Osteoblast (primary cell): ENCODE results near the gene MYLK. TPM values are rescaled to one million over a fixed set of nuclear protein-coding genes. Genes with fewer than 3 reads are reported as not detected.
A peak's percentile ranks its signal among the peaks of the same experiment; 100 is the strongest.

Experiments used
- DNase-seq: peaks from one replicate; pipeline ENCODE4 v3.0.0; 2011; ENCODE audit warnings: low spot score, mixed read lengths; ENCODE audit not compliant: insufficient read length; ENCODE audit errors: missing footprints
- H2AFZ ChIP-seq: 2 replicates; pipeline ENCODE4 v1.6.0; 2011; ENCODE audit warnings: mild to moderate bottlenecking, low read length
- H3K27ac ChIP-seq: 2 replicates; pipeline ENCODE4 v1.5.1; 2011; ENCODE audit warnings: mild to moderate bottlenecking, low read depth, low read length, moderate library complexity
- H3K27me3 ChIP-seq: 2 replicates; pipeline ENCODE4 v1.6.0; 2012; ENCODE audit warnings: mild to moderate bottlenecking, control low read depth, inconsistent platforms, low read length, moderate library complexity; ENCODE audit not compliant: insufficient read depth
- H3K36me3 ChIP-seq: 2 replicates; pipeline ENCODE4 v1.5.1; 2011; ENCODE audit warnings: mild to moderate bottlenecking, low read length, control low read depth, moderate library complexity; ENCODE audit not compliant: insufficient read depth
- H3K4me1 ChIP-seq: 2 replicates; pipeline ENCODE4 v1.5.1; 2011; ENCODE audit warnings: mild to moderate bottlenecking, low read length, control low read depth, moderate library complexity; ENCODE audit not compliant: insufficient read depth
- H3K4me2 ChIP-seq: 2 replicates; pipeline ENCODE4 v1.6.0; 2011; ENCODE audit warnings: mild to moderate bottlenecking, low read length; ENCODE audit not compliant: insufficient read depth
- H3K4me3 ChIP-seq: fragments of 200-600 bp; sonication (generic); 3 replicates; pipeline ENCODE4 v1.5.1; 2012; ENCODE audit warnings: mild to moderate bottlenecking, low read length, inconsistent platforms; ENCODE audit not compliant: insufficient read depth
- H3K79me2 ChIP-seq: 2 replicates; pipeline ENCODE4 v1.6.0; 2012; ENCODE audit warnings: mild to moderate bottlenecking, low read length, control low read depth, inconsistent platforms; ENCODE audit not compliant: insufficient read depth
- H3K9me3 ChIP-seq: 2 replicates; pipeline ENCODE4 v1.5.1; 2011; ENCODE audit warnings: low read depth, low read length, control low read depth
- H4K20me1 ChIP-seq: 2 replicates; pipeline ENCODE4 v1.6.0; 2012; ENCODE audit warnings: mild to moderate bottlenecking, low read length, control low read depth; ENCODE audit not compliant: insufficient read depth
- CTCF ChIP-seq: IDR thresholded peaks from 2 replicates; pipeline ENCODE4 v1.5.1; 2011; ENCODE audit warnings: mild to moderate bottlenecking, low read depth, low read length, moderate library complexity; ENCODE audit errors: extremely low read depth
- total RNA-seq: library from RNA; depleted of rRNA; stranded (reverse); fragments of >200 nt; gene quantifications from 2 replicates; pipeline ENCODE4 v1.2.3, GENCODE V29; 2012

Gene MYLK
- total RNA-seq, 1 donor: 268 TPM

GRCh38 chr3:123693584-123694190, 190.4 kb downstream of the MYLK start:
- no peaks in the 10 kb centered on the region for H3K9me3 ChIP-seq
- DNase-seq: no peak
- no peak overlapping the region for H2AFZ ChIP-seq
- H3K4me1 ChIP-seq: peaks cover 34% of the 10 kb centered on the region
- H3K27me3 ChIP-seq: no peaks in the 10 kb centered on the region
- H3K4me2 ChIP-seq: no peak overlapping the region
- H4K20me1 ChIP-seq: no peaks in the 10 kb centered on the region
- no peak for TF ChIP-seq CTCF
- H3K36me3 ChIP-seq: peaks cover 76% of the 10 kb centered on the region
- H3K4me3 ChIP-seq: no peak overlapping the region
- peak overlapping the region; percentile 45 for H3K27ac ChIP-seq
- H3K79me2 ChIP-seq: peaks cover 18% of the 10 kb centered on the region

DNA sequence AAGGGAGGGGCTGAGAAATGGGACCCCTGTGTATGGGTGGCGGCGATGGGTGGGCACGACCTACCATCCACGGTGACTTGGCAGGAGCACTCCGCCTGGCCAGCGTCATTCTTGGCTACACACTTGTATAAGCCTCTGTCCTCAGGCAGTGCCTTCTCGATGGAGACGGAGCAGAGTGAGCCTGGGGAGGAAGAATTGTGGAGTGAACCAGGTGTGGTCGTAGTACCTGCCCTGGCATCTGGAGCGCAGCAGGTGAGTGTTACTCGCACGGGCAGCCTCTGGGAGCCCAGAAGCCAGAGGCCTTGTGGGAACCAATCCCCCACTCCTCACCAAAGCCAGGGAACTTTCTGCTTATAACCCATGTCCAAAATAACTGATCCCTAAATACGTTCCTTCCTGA, 191.5 kb downstream of the MYLK start:
- no peaks in the 10 kb centered on the region for H4K20me1 ChIP-seq
- no peak overlapping the region for H2AFZ ChIP-seq
- no peak for DNase-seq
- no peak for TF ChIP-seq CTCF
- no peaks in the 10 kb centered on the region for H3K9me3 ChIP-seq
- no peak overlapping the region for H3K4me2 ChIP-seq
- H3K36me3 ChIP-seq: peaks cover 69% of the 10 kb centered on the region
- peaks cover 43% of the 10 kb centered on the region for H3K4me1 ChIP-seq
- no peak overlapping the region for H3K4me3 ChIP-seq
- peak overlapping the region; percentile 27 for H3K27ac ChIP-seq
- H3K27me3 ChIP-seq: no peaks in the 10 kb centered on the region
- peaks cover 15% of the 10 kb centered on the region for H3K79me2 ChIP-seq

DNA sequence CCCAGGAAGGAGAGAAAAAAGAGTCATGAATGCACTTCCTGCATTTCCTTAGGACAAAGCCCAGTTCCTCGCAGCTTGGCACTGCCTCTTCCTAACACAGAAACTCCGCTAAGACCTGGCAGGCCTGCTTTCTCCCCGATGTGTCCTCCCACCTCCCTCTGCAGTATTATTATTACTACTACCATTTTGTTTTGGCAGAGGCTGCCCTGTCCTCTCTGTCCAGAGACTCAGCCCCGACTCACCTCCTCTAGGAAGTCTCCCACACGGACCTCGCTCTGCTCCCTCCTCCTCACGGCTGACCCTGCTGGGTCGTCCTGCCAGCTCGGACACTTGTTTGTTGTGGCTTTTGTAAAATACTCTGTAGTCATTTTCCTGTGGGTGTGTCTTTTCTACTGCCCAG, 192.1 kb downstream of the MYLK start:
- no peaks in the 10 kb centered on the region for H3K27me3 ChIP-seq
- no peaks in the 10 kb centered on the region for H3K9me3 ChIP-seq
- no peak overlapping the region for H3K4me2 ChIP-seq
- H3K4me3 ChIP-seq: no peak overlapping the region
- TF ChIP-seq CTCF: no peak
- H3K36me3 ChIP-seq: peaks cover 64% of the 10 kb centered on the region
- H3K27ac ChIP-seq: peak overlapping the region; percentile 27
- H4K20me1 ChIP-seq: no peaks in the 10 kb centered on the region
- H3K4me1 ChIP-seq: peaks cover 49% of the 10 kb centered on the region
- no peak for DNase-seq
- peaks cover 14% of the 10 kb centered on the region for H3K79me2 ChIP-seq
- no peak overlapping the region for H2AFZ ChIP-seq

GRCh38 chr3:123689831-123690230, 194.3 kb downstream of the MYLK start:
- H3K4me3 ChIP-seq: no peak overlapping the region
- H3K27ac ChIP-seq: peak overlapping the region; percentile 85
- H3K27me3 ChIP-seq: no peaks in the 10 kb centered on the region
- H3K79me2 ChIP-seq: peaks cover 4% of the 10 kb centered on the region
- H3K9me3 ChIP-seq: no peaks in the 10 kb centered on the region
- no peak overlapping the region for H3K4me2 ChIP-seq
- DNase-seq: no peak
- H3K4me1 ChIP-seq: peaks cover 43% of the 10 kb centered on the region
- TF ChIP-seq CTCF: no peak
- H4K20me1 ChIP-seq: no peaks in the 10 kb centered on the region
- peaks cover 68% of the 10 kb centered on the region for H3K36me3 ChIP-seq
- no peak overlapping the region for H2AFZ ChIP-seq
